Lower lobe of right lung (tissue), 2 donors: ENCODE data around the gene RPN1. TPM values are rescaled to one million over a fixed set of nuclear protein-coding genes. Genes with fewer than 3 reads are reported as not detected.

ENCODE experiments used
- ATAC-seq, 2 donors: fragments of 200-7000 bp; cut with Tn5 transposase; one replicate each; pipeline ENCODE4 v1.9.1; 2020 to 2022; ENCODE audit warnings: mild to moderate bottlenecking in 2 of 2, moderate library complexity in 2 of 2
- DNase-seq: peaks from one replicate; pipeline ENCODE4 v3.0.0-alpha.2; 2020
- H3K27ac ChIP-seq: fragments of 200-600 bp; one replicate; pipeline ENCODE4 v1.8.0; 2022
- H3K27me3 ChIP-seq: fragments of 200-600 bp; one replicate; pipeline ENCODE4 v1.8.0; 2022; ENCODE audit warnings: low read depth
- H3K36me3 ChIP-seq: fragments of 200-600 bp; one replicate; pipeline ENCODE4 v1.8.0; 2022; ENCODE audit warnings: mild to moderate bottlenecking
- H3K4me1 ChIP-seq: fragments of 200-600 bp; one replicate; pipeline ENCODE4 v1.8.0; 2022
- H3K4me3 ChIP-seq: fragments of 200-600 bp; one replicate; pipeline ENCODE4 v1.8.0; 2022; ENCODE audit warnings: mild to moderate bottlenecking
- H3K9me3 ChIP-seq: fragments of 200-600 bp; one replicate; pipeline ENCODE4 v1.8.0; 2022
- intact Hi-C: fragments of 100-400 bp; cut with DNase I; formaldehyde crosslinking; loops from one replicate; pipeline ENCODE4 v1.11.0; 2022
- total RNA-seq: library from RNA; stranded (reverse); fragmentation: NEBNext Ultra II Directional; extraction: Animal tissue kit (Norgen Biotek cat#: 25700); gene quantifications from one replicate; pipeline ENCODE4 v1.2.1, GENCODE V29; 2021
- TF ChIP-seq, protein P1 (sequence below): fragments of 200-600 bp; IDR thresholded peaks from one replicate; pipeline ENCODE4 v1.8.0; 2022; ENCODE audit warnings: antibody characterized with exemption, mild to moderate bottlenecking
- donor health status: DM: no; HTN: yes; CAD: no; lungs with severe emphysema.

The RPN1 gene
- total RNA-seq, 1 donor from 2014 or later: 198 TPM

DNA sequence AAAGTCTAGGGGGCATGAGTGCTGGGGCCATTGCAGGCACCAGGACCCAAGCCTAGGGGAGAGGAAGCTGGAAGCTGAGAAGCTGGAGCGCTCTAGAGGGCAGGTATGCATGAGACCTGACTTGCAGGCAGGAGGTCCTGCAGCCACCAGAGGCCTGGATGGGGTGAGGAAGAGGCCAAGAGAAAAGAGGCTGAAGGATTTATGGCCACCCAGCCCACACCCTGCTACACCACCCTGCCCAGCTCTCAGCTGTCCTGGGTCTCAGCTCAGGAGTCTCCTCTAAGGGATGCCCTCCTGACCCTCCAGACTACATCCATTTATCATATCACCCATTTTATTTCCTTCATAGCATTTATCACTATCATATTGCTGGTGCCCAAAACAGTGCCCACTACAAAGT is 36.5 kb downstream of the RPN1 start:
- intact Hi-C loops: no loop called here
- H3K4me3 ChIP-seq: no peak overlapping the region
- TF ChIP-seq, protein P1, sequence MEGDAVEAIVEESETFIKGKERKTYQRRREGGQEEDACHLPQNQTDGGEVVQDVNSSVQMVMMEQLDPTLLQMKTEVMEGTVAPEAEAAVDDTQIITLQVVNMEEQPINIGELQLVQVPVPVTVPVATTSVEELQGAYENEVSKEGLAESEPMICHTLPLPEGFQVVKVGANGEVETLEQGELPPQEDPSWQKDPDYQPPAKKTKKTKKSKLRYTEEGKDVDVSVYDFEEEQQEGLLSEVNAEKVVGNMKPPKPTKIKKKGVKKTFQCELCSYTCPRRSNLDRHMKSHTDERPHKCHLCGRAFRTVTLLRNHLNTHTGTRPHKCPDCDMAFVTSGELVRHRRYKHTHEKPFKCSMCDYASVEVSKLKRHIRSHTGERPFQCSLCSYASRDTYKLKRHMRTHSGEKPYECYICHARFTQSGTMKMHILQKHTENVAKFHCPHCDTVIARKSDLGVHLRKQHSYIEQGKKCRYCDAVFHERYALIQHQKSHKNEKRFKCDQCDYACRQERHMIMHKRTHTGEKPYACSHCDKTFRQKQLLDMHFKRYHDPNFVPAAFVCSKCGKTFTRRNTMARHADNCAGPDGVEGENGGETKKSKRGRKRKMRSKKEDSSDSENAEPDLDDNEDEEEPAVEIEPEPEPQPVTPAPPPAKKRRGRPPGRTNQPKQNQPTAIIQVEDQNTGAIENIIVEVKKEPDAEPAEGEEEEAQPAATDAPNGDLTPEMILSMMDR: no peak
- DNase-seq: no peak
- no peak for ATAC-seq
- H3K9me3 ChIP-seq: no peaks in the 10 kb centered on the region
- H3K27ac ChIP-seq: no peak overlapping the region
- peaks cover 19% of the 10 kb centered on the region for H3K4me1 ChIP-seq
- peaks cover 2% of the 10 kb centered on the region for H3K36me3 ChIP-seq
- H3K27me3 ChIP-seq: no peaks in the 10 kb centered on the region

DNA sequence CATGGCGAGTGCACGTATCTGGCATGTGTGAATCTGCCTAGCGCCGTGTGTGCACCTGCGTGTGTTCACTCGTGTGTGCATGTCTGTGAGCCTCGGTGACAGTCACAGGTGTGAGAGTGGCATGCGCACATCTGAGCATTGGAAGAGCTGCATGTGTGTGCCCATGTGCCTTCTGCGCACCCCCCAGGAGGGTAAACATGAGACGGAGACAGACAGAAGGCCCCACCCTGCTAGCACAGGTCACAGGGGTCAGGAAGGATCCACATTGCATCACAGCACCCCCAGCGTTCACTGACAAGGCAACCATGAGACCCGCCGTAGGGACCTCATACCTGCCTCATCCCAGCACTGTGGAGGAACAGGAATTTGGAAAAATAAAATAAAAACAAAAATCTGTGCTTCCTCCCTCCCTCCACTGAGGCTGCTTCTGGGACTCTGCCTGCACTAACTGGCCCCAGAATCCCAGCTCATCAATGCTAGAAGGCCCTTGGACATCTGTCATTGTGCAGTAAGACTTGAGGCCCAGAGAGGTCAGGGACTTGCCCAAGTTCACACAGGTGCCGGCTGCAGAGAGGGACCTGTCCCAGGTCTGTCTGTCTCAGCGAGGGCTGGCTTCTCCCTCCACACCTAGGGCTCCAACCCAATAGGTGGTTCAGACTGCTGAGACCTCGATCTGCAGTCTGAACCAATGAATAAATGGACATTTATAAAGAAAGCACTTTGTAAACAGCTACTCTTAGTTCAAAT is 37.4 kb downstream of the RPN1 start:
- Histone ChIP-seq H3K4me1 (peaks cover 11% of the 10 kb centered on the region), H3K4me3 (no peak overlapping the region), H3K27me3 (no peaks in the 10 kb centered on the region), H3K36me3 (no peaks in the 10 kb centered on the region), H3K9me3 (no peaks in the 10 kb centered on the region), H3K27ac (no peak overlapping the region)
- no peak for DNase-seq
- TF ChIP-seq, protein P1: no peak
- intact Hi-C loops: no loop called here
- ATAC-seq: no peak

DNA sequence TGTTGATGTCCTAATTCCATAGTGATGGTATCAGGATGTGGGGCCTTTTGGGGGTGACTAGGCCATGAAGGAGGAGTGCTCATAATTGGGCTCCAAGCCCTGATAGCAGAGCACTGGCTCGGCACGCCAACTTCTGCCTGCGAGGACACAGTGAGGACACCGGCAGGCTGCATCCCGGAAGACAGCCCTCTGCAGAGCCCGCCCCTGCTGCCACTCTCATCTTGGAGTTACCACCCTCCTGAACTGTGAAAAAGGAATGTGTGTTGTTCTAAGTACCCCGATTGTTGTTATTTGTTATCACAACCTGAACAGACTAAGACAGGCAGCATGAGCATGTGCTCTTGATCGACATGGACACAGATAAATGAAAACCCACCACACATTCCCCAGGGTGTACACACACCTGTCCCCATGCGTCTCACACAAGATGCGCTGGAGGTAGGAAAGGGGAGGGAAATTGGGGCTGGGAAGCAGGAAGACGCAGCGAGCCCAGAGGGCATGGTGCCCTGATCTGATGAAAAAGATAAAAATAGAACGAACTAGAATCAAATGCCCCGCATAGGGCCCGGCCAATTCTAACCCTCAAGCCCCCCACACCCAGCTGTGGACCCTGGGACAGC is 40.1 kb downstream of the RPN1 start:
- Histone ChIP-seq H3K4me1 (peaks cover 7% of the 10 kb centered on the region), H3K27me3 (no peaks in the 10 kb centered on the region), H3K36me3 (no peaks in the 10 kb centered on the region), H3K4me3 (no peak overlapping the region), H3K9me3 (no peaks in the 10 kb centered on the region), H3K27ac (no peak overlapping the region)
- no peak for DNase-seq
- TF ChIP-seq, protein P1: no peak
- intact Hi-C loops: no loop called here
- ATAC-seq: no peak

DNA sequence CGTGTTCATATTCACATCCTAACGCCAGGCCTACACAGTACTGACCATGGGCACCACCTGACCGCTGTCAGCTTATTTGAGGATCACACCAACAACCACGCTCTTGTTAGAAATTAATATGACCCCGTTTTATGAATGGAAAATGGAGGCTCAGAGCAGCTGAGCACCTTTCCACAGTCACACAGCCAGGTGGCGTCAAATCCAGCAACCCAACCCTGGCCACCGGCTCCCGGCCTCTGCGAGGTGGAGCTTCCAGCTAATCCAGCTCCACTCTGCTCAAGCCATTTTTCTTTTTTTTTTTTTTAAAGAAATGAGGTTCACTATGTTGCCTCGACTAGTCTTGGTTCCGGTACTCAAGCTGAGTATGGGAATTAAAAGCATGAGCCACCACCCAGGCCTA is 41.3 kb downstream of the RPN1 start:
- Histone ChIP-seq H3K27me3 (no peaks in the 10 kb centered on the region), H3K4me3 (no peak overlapping the region), H3K27ac (no peak overlapping the region), H3K4me1 (peaks cover 7% of the 10 kb centered on the region), H3K9me3 (no peaks in the 10 kb centered on the region), H3K36me3 (no peaks in the 10 kb centered on the region)
- DNase-seq (no peak), ATAC-seq (no peak)
- intact Hi-C loops: no loop called here
- TF ChIP-seq, protein P1: no peak

DNA sequence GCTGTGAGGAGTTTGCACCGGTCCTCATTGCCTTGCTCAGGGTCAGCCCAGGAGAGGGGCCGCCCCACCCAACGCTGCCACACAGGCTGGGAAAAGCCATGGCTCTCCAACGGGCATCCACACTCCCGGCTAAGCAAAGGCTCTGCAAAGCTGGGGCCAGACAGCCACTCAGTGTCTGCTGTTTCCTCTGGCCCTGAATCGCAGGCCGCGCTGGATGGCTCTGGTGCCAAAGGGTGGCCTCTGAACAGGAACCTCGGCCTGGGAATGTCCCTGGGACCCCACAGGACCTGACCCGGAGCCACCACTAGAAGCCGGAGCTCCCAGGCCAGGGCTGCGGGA is 42.9 kb downstream of the RPN1 start:
- peak in 1 of 2 donors; percentile 17 for ATAC-seq
- DNase-seq: no peak
- Histone ChIP-seq H3K9me3 (no peaks in the 10 kb centered on the region), H3K4me3 (peak overlapping the region; percentile 64), H3K36me3 (no peaks in the 10 kb centered on the region), H3K4me1 (peaks cover 7% of the 10 kb centered on the region), H3K27me3 (no peaks in the 10 kb centered on the region), H3K27ac (peak overlapping the region; percentile 70)
- intact Hi-C loops: no loop called here
- TF ChIP-seq, protein P1: no peak
